Stomach smooth muscle (tissue), 2 donors: ENCODE measurements around the gene ERC1.
"Not testable (repeated sequence)": the region's sequence is repeated elsewhere in the genome, so short reads cannot be mapped to it uniquely, and the experiment has no call there.

Source experiments
- H3K27ac ChIP-seq: one replicate; pipeline ENCODE4 v1.7.0; 2013; ENCODE audit warnings: mild to moderate bottlenecking, low read length, inconsistent platforms
- H3K27me3 ChIP-seq, 2 donors: one replicate each; pipeline ENCODE4 v1.7.0; 2013; ENCODE audit warnings: low read length in 2 of 2; ENCODE audit not compliant: insufficient read depth in 2 of 2, control insufficient read depth in 1 of 2
- H3K36me3 ChIP-seq, 2 donors: one replicate each; pipeline ENCODE4 v1.7.0; 2013; ENCODE audit warnings: low read length in 2 of 2; ENCODE audit not compliant: control insufficient read depth in 2 of 2, insufficient read depth in 2 of 2
- H3K4me1 ChIP-seq: one replicate; pipeline ENCODE4 v1.7.0; 2013; ENCODE audit warnings: low read length; ENCODE audit not compliant: control insufficient read depth, insufficient read depth
- H3K4me3 ChIP-seq, 2 donors: one replicate each; pipeline ENCODE4 v1.7.0; 2013; ENCODE audit warnings: low read length in 2 of 2
- H3K9ac ChIP-seq, 2 donors: one replicate each; pipeline ENCODE4 v1.7.0; 2013; ENCODE audit warnings: low read length in 2 of 2, mild to moderate bottlenecking in 1 of 2
- H3K9me3 ChIP-seq, 2 donors: one replicate each; pipeline ENCODE4 v1.7.0; 2013; ENCODE audit warnings: low read length in 2 of 2; ENCODE audit not compliant: control insufficient read depth in 2 of 2
- donor health status: healthy.
- donor health status: Pancreatic carcinoma.

Gene ERC1

DNA sequence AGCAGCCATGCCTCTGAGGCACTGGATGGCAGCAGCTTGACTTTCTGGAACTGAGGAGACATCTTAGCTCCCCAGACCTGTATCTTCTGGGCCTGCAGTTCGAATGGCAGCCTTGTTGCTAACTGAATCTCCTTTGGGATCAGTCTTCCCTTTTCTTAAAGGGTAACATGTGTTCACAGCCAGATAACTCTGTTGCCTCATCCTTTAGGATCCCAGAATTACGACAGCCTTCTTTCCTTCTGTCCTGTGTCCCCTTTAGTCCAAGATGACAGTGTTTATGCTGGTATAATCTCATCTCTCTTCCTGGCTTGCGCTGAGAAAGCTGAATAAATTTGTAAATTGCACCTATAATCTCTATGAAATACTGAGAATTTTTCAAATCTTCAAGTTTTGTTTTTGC, 9.1 kb upstream of the ERC1 start:
- Histone ChIP-seq H3K27ac (no peak overlapping the region), H3K36me3 (no peaks in the 10 kb centered on the region), H3K9me3 (no peaks in the 10 kb centered on the region)

DNA sequence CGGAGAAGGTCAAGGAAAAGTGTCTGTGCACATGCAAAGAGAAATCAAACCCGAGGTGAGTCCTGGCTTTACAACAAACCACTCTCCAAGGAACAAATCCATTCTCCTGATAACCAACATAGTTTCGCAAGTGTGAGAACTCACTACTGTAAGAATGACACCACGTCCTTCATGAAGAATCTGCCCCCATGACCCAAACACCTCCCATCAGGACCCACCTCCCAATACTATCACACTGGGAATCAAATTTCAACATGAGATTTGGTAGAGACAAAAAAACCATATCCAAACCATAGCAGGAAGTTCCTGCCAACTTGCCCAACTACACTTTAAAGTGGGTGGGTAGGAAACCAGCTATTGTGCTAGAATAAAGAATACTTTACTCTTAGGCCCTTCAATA, 2.4 kb upstream of the ERC1 start:
- H3K9me3 ChIP-seq = no peaks in the 10 kb centered on the region
- H3K4me1 ChIP-seq = peaks cover 18% of the 10 kb centered on the region
- peak overlapping the region; percentile 87 to 92 for H3K4me3 ChIP-seq
- H3K36me3 ChIP-seq = no peaks in the 10 kb centered on the region
- H3K9ac ChIP-seq = peak overlapping the region in 1 of 2 donors; percentile 97
- no peaks in the 10 kb centered on the region for H3K27me3 ChIP-seq
- H3K27ac ChIP-seq = no peak overlapping the region

More for the DNA sequence above, 9.1 kb upstream of the ERC1 start:
- Histone ChIP-seq H3K4me3 (no peak overlapping the region), H3K9ac (no peak overlapping the region), H3K27me3 (no peaks in the 10 kb centered on the region), H3K4me1 (no peaks in the 10 kb centered on the region)

- Histone ChIP-seq H3K36me3 (no peaks in the 10 kb centered on the region), H3K9ac (peak overlapping the region in 1 of 2 donors; percentile 97), H3K27me3 (no peaks in the 10 kb centered on the region), H3K4me1 (peaks cover 18% of the 10 kb centered on the region), H3K9me3 (no peaks in the 10 kb centered on the region), H3K27ac (peak overlapping the region; percentile 98), H3K4me3 (peak overlapping the region; percentile 87 to 92)
These were observed 2.0 kb upstream of the ERC1 start for GRCh38 chr12:989051-989450.

- Histone ChIP-seq H3K9me3 (no peaks in the 10 kb centered on the region), H3K4me3 (peak overlapping the region; percentile 87 to 92), H3K4me1 (peaks cover 18% of the 10 kb centered on the region), H3K27me3 (no peaks in the 10 kb centered on the region), H3K36me3 (no peaks in the 10 kb centered on the region), H3K27ac (peak overlapping the region; percentile 98), H3K9ac (peak overlapping the region; percentile 95 to 97)
These were observed 1.0 kb upstream of the ERC1 start for GRCh38 chr12:989751-990660.

DNA sequence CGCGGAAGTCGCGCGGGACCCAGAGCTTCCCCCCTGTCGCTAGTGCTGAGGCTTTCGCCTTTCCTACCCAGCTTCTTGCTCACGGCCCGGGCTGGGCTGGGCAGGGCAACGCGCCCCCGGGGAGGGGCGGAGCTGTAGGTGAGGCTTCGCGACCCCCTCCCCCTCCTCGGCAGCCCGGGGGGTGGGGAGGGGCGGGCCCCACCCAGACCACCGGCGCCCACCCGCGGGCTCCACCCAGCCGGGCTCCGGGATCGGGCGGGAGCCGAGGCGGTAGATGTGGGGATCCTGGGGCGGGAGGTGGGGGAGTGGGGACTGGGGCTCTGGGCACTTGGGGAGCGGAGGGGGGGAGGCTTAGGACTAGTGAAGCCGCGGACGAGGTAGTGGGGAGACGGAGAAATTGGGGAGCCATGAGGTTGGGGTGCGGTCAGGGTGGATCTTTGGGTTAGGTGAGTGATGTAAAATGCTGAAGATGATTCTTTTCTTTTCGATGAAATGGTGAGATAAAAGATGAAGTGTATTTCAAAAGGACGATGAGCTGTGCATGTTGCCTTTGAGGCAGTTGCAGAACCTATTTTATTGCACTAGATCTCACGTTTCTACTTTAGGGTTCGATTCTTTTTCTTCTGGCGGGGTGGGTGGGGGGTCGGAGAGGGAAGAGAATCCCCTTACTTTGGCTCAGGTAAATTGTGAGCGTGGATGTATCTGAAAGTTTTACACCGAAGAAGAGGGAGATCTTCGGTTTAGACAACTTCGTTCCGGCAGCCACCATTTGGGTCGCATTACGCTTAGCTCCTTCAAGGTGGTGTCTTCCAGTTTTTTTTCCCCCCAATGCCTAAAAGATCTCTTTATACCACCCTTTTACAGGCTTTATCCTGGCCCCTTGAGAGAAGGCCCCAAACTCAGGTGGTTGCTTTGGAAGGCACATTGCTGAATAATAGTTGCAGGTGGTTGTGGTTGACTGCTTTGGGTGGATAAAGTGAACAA, 619 bp downstream of the ERC1 start:
- Histone ChIP-seq H3K36me3 (no peaks in the 10 kb centered on the region), H3K4me1 (peaks cover 18% of the 10 kb centered on the region), H3K27ac (peak overlapping the region; percentile 71), H3K9me3 (no peaks in the 10 kb centered on the region), H3K9ac (peak overlapping the region; percentile 56 to 73), H3K4me3 (peak overlapping the region; percentile 53 to 92), H3K27me3 (no peaks in the 10 kb centered on the region)

- Histone ChIP-seq H3K9ac (no peak overlapping the region), H3K36me3 (no peaks in the 10 kb centered on the region), H3K27ac (no peak overlapping the region), H3K4me1 (peaks cover 18% of the 10 kb centered on the region), H3K27me3 (no peaks in the 10 kb centered on the region), H3K9me3 (no peaks in the 10 kb centered on the region), H3K4me3 (no peak overlapping the region)
These were observed 1.6 kb downstream of the ERC1 start for GRCh38 chr12:992647-993046.

DNA sequence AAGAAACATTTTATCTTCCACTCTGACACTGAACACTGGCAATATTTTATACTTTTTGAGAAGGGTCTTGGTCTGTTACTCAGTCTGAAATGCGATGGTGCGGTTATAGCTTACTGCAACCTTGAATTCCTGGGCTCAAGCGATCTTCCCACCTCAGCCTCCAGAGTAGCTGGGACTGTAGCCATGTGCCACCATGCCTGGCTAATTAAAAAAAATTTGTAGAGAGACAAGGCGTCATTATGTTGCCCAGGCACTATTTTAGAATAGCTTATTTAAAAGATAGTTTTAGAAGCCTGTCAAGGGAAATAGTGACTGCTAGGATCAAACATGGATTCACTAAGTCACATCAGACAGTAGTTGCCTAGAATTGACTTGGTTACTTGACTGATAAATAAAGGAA, 5.9 kb downstream of the ERC1 start:
- Histone ChIP-seq H3K4me3 (no peak overlapping the region), H3K4me1 (no peaks in the 10 kb centered on the region), H3K9me3 (no peaks in the 10 kb centered on the region), H3K27ac (no peak overlapping the region), H3K9ac (no peak overlapping the region), H3K36me3 (no peaks in the 10 kb centered on the region), H3K27me3 (no peaks in the 10 kb centered on the region)

DNA sequence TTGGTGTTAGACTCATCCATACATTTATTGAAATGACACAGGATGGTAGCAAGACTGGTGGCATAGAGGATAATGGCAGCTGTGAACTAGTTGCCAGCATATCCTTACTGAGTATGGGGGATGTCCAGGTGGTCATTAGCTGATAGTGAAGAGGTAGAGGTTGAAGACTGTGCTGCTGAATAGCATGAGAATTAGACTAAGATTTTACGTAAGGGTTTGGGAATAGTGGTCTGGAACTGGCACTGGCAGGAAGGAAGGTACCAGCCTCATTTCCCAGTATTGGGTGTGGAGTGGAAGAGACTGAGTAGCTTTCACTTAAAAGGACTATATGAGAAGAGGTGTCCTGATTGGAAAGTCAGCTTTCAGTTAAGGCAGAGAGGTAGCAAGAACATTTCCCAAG, 6.5 kb downstream of the ERC1 start:
- Histone ChIP-seq H3K4me3 (no peak overlapping the region), H3K36me3 (no peaks in the 10 kb centered on the region), H3K4me1 (no peaks in the 10 kb centered on the region), H3K27me3 (no peaks in the 10 kb centered on the region), H3K9me3 (no peaks in the 10 kb centered on the region), H3K9ac (no peak overlapping the region), H3K27ac (peak overlapping the region; percentile 3)

DNA sequence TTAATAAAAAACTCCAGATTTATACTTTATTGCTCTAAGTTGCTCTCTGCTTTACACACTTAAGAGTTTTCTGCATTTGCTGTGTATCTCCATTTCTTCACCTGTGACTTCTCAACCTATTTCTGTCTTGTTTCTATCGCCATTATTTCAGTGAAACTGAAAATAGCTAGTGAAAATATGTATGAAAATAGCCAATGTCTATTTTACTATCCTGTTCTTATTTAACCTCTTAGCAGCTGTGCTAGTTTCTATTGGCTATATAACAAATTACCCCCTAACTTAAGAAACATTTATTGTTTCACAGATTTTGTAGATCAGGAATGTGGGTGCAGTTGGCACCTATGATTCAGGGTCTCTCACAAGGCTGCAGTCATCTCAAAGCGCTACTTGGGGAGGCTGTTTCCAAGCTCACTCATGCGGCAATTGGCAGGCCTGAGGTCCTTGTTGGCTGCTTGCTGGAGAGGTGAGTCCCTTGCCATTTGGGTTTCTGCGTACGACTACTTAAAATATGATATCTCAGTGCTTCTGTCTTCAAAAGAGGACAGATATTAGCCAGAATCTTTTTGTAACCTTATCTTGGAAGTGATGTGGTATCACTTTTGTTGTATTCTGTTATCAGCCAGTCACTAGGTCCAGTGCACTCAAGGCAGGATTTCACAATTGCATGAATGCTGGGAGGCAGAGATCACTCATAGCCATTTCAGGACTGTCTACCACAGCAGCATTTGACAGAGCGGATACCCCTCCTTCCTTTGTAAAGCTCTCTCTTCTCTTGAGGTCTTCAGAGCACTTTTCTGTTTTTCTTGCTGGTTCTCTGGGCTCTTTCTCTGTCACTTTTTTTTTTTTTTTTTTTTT, 7.2 kb downstream of the ERC1 start:
- Histone ChIP-seq H3K27me3 (no peaks in the 10 kb centered on the region), H3K9me3 (no peaks in the 10 kb centered on the region), H3K9ac (no peak overlapping the region), H3K4me3 (no peak overlapping the region), H3K27ac (no peak overlapping the region), H3K4me1 (no peaks in the 10 kb centered on the region), H3K36me3 (no peaks in the 10 kb centered on the region)

DNA sequence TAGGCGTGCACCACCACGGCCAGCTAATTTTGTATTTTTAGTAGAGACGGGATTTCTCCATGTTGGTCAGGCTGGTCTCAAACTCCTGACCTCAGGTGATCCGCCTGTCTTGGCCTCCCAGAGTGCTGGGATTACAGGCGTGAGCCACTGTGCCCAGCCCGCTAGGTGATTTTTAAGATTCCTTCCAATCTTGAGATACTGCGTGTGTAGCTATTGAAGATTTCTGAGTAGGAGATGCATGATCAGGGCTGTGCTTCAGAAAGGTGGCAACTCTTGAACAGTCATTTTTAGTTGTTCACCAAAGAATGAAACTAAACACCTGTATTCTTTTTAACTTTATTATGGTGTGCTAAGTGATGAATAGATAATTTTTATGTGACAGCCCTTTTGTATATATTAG, 8.7 kb downstream of the ERC1 start:
- H3K4me3 ChIP-seq, H3K9ac ChIP-seq, H3K36me3 ChIP-seq, H3K27ac ChIP-seq, H3K27me3 ChIP-seq, H3K4me1 ChIP-seq, H3K9me3 ChIP-seq: not testable (repeated sequence)
